OCI-M1 (cell line): ENCODE results near the gene SNCB.
"Not testable (repeated sequence)": the region's sequence is repeated elsewhere in the genome, so short reads cannot be mapped to it uniquely, and the experiment has no call there.

Source experiments
- DNase-seq: peaks from one replicate; lab custom pipeline; 2025; lab: John Stamatoyannopoulos, UW

The SNCB gene

GRCh38 chr5:176624142-176624541, 6.2 kb downstream of the SNCB start:
- DNase-seq: no peak

GRCh38 chr5:176621661-176622079, 8.7 kb downstream of the SNCB start:
- DNase-seq: peak; percentile 37

- peak; percentile 26 for DNase-seq
These were observed 9.9 kb downstream of the SNCB start for GRCh38 chr5:176620333-176620981.

GRCh38 chr5:176619569-176620332, 10.6 kb downstream of the SNCB start:
- no peak for DNase-seq

GRCh38 chr5:176619203-176619568, 11.1 kb downstream of the SNCB start:
- DNase-seq: no peak

- no peak for DNase-seq
These were observed 11.6 kb downstream of the SNCB start for GRCh38 chr5:176618783-176619182.

GRCh38 chr5:176616511-176616910, 13.8 kb downstream of the SNCB start:
- no peak for DNase-seq

- no peak for DNase-seq
These were observed 15.4 kb downstream of the SNCB start for GRCh38 chr5:176614805-176615478.

- no peak for DNase-seq
These were observed 17.5 kb downstream of the SNCB start for GRCh38 chr5:176612855-176613254.

GRCh38 chr5:176612008-176612407, 18.3 kb downstream of the SNCB start:
- DNase-seq: no peak

- DNase-seq: peak; percentile 85
These were observed 18.9 kb downstream of the SNCB start for GRCh38 chr5:176611435-176611834.

GRCh38 chr5:176610435-176610773, 19.9 kb downstream of the SNCB start:
- no peak for DNase-seq

GRCh38 chr5:176609724-176610434, 20.5 kb downstream of the SNCB start, which contains the start of gene GPRIN1:
Gene GPRIN1 (minus strand): TSS chr5:176610156. CDS start chr5:176599834, 10,322 bp downstream.
- peak; percentile 76 for DNase-seq

GRCh38 chr5:176608937-176609723, 21.2 kb downstream of the SNCB start:
- no peak for DNase-seq

- DNase-seq: no peak
These were observed 22.1 kb downstream of the SNCB start for GRCh38 chr5:176608142-176608705.

- no peak for DNase-seq
These were observed 23.5 kb downstream of the SNCB start for GRCh38 chr5:176606875-176607274.

GRCh38 chr5:176606032-176606431, 24.3 kb downstream of the SNCB start:
- no peak for DNase-seq

GRCh38 chr5:176603091-176603490, 27.2 kb downstream of the SNCB start:
- DNase-seq: no peak

GRCh38 chr5:176601901-176602482, 28.3 kb downstream of the SNCB start:
- DNase-seq: no peak

- DNase-seq: not testable (repeated sequence)
These were observed 30.4 kb downstream of the SNCB start for GRCh38 chr5:176599749-176600430.
